MM.1S (cell line): ENCODE data around the gene ELMO3.

Source experiments
- DNase-seq: peaks from one replicate; pipeline ENCODE4 v3.0.0-alpha.2; 2015
- H2AFZ ChIP-seq: fragments of 300-600 bp; sonication (generic); 2 replicates; pipeline ENCODE4 v1.6.0; 2016; ENCODE audit warnings: antibody characterized with exemption, low read length
- H3F3A ChIP-seq: fragments of 300-600 bp; sonication (generic); 2 replicates; pipeline ENCODE4 v1.6.1; 2016; ENCODE audit warnings: mild to moderate bottlenecking, antibody characterized with exemption, low read length, moderate library complexity, mixed read lengths; ENCODE audit not compliant: insufficient read depth
- H3K27ac ChIP-seq: fragments of 300-600 bp; sonication (generic); 2 replicates; pipeline ENCODE4 v1.5.1; 2016; ENCODE audit warnings: mild to moderate bottlenecking, low read length
- H3K27me3 ChIP-seq: fragments of 300-600 bp; sonication (generic); replicated peaks from 2 replicates; pipeline ENCODE4 v1.6.0; 2016; ENCODE audit warnings: low read length; ENCODE audit not compliant: insufficient read depth
- H3K36me3 ChIP-seq: fragments of 300-600 bp; sonication (generic); replicated peaks from 2 replicates; pipeline ENCODE4 v1.6.1; 2016; ENCODE audit warnings: mild to moderate bottlenecking, low read length, mixed read lengths; ENCODE audit not compliant: insufficient read depth
- H3K4me1 ChIP-seq: fragments of 300-600 bp; sonication (generic); 2 replicates; pipeline ENCODE4 v1.6.1; 2016; ENCODE audit warnings: low read length, mixed read lengths
- H3K4me2 ChIP-seq: fragments of 300-600 bp; sonication (generic); 2 replicates; pipeline ENCODE4 v1.6.0; 2016; ENCODE audit warnings: low read depth, low read length
- H3K4me3 ChIP-seq: fragments of 300-600 bp; sonication (generic); 2 replicates; pipeline ENCODE4 v1.5.1; 2016; ENCODE audit warnings: low read length, mixed read lengths
- H3K79me2 ChIP-seq: fragments of 300-600 bp; sonication (generic); 2 replicates; pipeline ENCODE4 v1.6.1; 2016; ENCODE audit warnings: mixed run types, low read length, mixed read lengths
- H3K9ac ChIP-seq: fragments of 300-600 bp; sonication (generic); 2 replicates; pipeline ENCODE4 v1.6.1; 2016; ENCODE audit warnings: low read length, mixed read lengths
- H3K9me2 ChIP-seq: fragments of 300-600 bp; sonication (generic); replicated peaks from 2 replicates; pipeline ENCODE4 v1.6.1; 2016; ENCODE audit warnings: mild to moderate bottlenecking, low read length, mixed read lengths; ENCODE audit not compliant: insufficient read depth
- H3K9me3 ChIP-seq: fragments of 300-600 bp; sonication (generic); replicated peaks from 2 replicates; pipeline ENCODE4 v1.6.1; 2016; ENCODE audit warnings: mild to moderate bottlenecking, low read length, mixed read lengths; ENCODE audit not compliant: insufficient read depth
- H4K20me1 ChIP-seq: fragments of 300-600 bp; sonication (generic); 2 replicates; pipeline ENCODE4 v1.6.1; 2016; ENCODE audit warnings: mild to moderate bottlenecking, low read length, moderate library complexity, mixed read lengths; ENCODE audit not compliant: insufficient read depth
- EZH2 ChIP-seq: fragments of 300-600 bp; sonication (generic); optimal IDR thresholded peaks from 2 replicates; pipeline ENCODE3; 2017; ENCODE audit warnings: low read depth, mild to moderate bottlenecking, antibody characterized with exemption, low read length, mixed read lengths
- EZH2phosphoT487 ChIP-seq: fragments of 300-600 bp; sonication (generic); IDR thresholded peaks from 2 replicates; pipeline ENCODE4 v1.6.1; 2018; ENCODE audit warnings: antibody characterized with exemption, low read length
- TF ChIP-seq, protein P1 (sequence below): fragments of 300-600 bp; sonication (generic); IDR thresholded peaks from 2 replicates; pipeline ENCODE4 v1.5.1; 2016; ENCODE audit warnings: antibody characterized with exemption, low read length, mixed read lengths

ELMO3 gene

DNA sequence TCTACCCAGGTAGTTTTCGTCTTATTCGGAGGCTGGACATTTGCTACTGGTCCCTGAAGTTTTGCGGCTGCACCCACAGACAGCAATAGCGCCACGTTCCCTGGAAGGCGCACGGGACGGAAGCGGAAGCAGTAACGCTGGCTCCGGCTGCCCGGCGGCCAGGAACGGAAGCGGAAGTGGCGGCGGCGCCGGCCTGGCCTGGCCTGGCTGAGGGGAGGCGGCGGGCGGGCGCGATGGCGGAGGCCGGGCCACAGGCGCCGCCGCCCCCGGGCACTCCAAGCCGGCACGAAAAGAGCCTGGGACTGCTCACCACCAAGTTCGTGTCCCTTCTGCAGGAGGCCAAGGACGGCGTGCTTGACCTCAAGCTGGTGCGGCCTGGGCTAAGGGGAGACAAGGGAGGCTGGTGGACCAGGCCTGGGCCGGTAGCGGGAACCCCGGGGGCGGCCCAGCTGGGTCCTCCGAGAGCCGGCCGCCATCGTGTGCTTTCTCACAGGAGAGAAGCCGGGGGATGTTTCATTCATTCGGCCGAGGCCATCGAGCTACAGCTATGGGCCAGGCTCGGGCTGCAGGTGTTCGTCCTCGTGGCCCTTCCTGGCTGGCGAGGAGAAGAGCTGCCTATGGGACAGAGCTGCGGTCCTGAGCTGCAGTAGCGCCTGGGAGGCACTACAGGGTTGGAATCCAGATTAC, 6.8 kb upstream of the ELMO3 start, which contains the start of gene E2F4:
Gene E2F4 (plus strand): TSS at position 161 of the 687 bp plus-strand sequence. CDS start 73 bp downstream, at position 234.
- Histone ChIP-seq H3K9ac (peak within 1 kb of the TSS; percentile 94), H2AFZ (peak within 1 kb of the TSS; percentile 54), H3K79me2 (peaks cover 43% of the 10 kb centered on the region), H3K36me3 (peaks cover 16% of the 10 kb centered on the region; the same call in 1 of the 2 replicates), H3K4me1 (peaks cover 9% of the 10 kb centered on the region; the same call in 1 of the 2 replicates), H3K9me3 (no peaks in the 10 kb centered on the region), H3K27me3 (no peaks in the 10 kb centered on the region; the same call in 1 of the 2 replicates), H3K27ac (peak within 1 kb of the TSS; percentile 23; the same call in 1 of the 2 replicates), H4K20me1 (no peaks in the 10 kb centered on the region), H3K4me2 (peak within 1 kb of the TSS; percentile 97), H3K4me3 (peak within 1 kb of the TSS; percentile 99), H3K9me2 (no peaks in the 10 kb centered on the region), H3F3A (no peaks in the 10 kb centered on the region)
- TF ChIP-seq EZH2phosphoT487 = no peak
- TF ChIP-seq EZH2 = no peak
- TF ChIP-seq, protein P1, sequence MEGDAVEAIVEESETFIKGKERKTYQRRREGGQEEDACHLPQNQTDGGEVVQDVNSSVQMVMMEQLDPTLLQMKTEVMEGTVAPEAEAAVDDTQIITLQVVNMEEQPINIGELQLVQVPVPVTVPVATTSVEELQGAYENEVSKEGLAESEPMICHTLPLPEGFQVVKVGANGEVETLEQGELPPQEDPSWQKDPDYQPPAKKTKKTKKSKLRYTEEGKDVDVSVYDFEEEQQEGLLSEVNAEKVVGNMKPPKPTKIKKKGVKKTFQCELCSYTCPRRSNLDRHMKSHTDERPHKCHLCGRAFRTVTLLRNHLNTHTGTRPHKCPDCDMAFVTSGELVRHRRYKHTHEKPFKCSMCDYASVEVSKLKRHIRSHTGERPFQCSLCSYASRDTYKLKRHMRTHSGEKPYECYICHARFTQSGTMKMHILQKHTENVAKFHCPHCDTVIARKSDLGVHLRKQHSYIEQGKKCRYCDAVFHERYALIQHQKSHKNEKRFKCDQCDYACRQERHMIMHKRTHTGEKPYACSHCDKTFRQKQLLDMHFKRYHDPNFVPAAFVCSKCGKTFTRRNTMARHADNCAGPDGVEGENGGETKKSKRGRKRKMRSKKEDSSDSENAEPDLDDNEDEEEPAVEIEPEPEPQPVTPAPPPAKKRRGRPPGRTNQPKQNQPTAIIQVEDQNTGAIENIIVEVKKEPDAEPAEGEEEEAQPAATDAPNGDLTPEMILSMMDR = no peak
- peak; percentile 94 for DNase-seq

DNA sequence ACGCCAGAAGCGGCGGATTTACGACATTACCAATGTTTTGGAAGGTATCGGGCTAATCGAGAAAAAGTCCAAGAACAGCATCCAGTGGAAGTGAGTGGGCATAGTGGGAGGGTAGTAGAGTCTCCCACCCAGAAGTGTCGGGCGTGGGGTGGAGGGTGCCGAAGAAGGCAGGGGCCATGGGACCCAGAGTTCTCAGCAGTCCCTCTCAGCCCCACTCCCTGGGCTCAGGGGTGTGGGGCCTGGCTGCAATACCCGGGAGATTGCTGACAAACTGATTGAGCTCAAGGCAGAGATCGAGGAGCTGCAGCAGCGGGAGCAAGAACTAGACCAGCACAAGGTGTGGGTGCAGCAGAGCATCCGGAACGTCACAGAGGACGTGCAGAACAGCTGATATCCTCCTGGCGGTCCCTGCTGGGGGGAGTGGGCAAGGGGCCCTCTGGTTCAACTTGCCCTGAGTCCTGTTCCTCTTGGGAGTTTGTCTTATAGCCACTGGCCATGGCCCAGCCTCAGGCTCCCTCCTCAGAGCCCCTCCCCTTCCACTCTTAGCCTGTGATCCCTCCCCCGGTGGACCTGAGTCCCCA, 6.1 kb upstream of the ELMO3 start:
- H3K79me2 ChIP-seq = peaks cover 48% of the 10 kb centered on the region
- H3K27ac ChIP-seq = peak overlapping the region; percentile 23; the same call in 1 of the 2 replicates
- H3K4me3 ChIP-seq = peak overlapping the region; percentile 99
- H3K9me3 ChIP-seq = no peaks in the 10 kb centered on the region
- no peaks in the 10 kb centered on the region for H3K9me2 ChIP-seq
- peak overlapping the region; percentile 97 for H3K4me2 ChIP-seq
- H3K4me1 ChIP-seq = peaks cover 9% of the 10 kb centered on the region; the same call in 1 of the 2 replicates
- no peak overlapping the region for H2AFZ ChIP-seq
- DNase-seq = no peak
- TF ChIP-seq EZH2phosphoT487 (no peak), EZH2 (no peak)
- TF ChIP-seq, protein P1 = no peak
- H3K27me3 ChIP-seq = no peaks in the 10 kb centered on the region
- H3K9ac ChIP-seq = peak overlapping the region; percentile 94
- no peaks in the 10 kb centered on the region for H4K20me1 ChIP-seq
- peaks cover 16% of the 10 kb centered on the region; the same call in 1 of the 2 replicates for H3K36me3 ChIP-seq
- H3F3A ChIP-seq = no peaks in the 10 kb centered on the region

- peaks cover 16% of the 10 kb centered on the region; the same call in 1 of the 2 replicates for H3K36me3 ChIP-seq
- no peak overlapping the region for H2AFZ ChIP-seq
- no peak for TF ChIP-seq EZH2
- no peak for TF ChIP-seq EZH2phosphoT487
- TF ChIP-seq, protein P1 = no peak
- no peaks in the 10 kb centered on the region for H3K9me3 ChIP-seq
- no peak for DNase-seq
- no peaks in the 10 kb centered on the region for H3K9me2 ChIP-seq
- peak overlapping the region; percentile 97; the same call in 1 of the 2 replicates for H3K4me2 ChIP-seq
- peak overlapping the region; percentile 99; the same call in 1 of the 2 replicates for H3K4me3 ChIP-seq
- H3F3A ChIP-seq = no peaks in the 10 kb centered on the region
- H3K9ac ChIP-seq = peak overlapping the region; percentile 94; the same call in 1 of the 2 replicates
- no peak overlapping the region for H3K27ac ChIP-seq
- H3K4me1 ChIP-seq = peaks cover 9% of the 10 kb centered on the region; the same call in 1 of the 2 replicates
- H4K20me1 ChIP-seq = no peaks in the 10 kb centered on the region
- H3K79me2 ChIP-seq = peaks cover 48% of the 10 kb centered on the region
- H3K27me3 ChIP-seq = no peaks in the 10 kb centered on the region
Measured at GRCh38 chr16:67193536-67193935, 5.4 kb upstream of the ELMO3 start.
